Measurements from ENCODE around the gene LRP1B. TPM values are rescaled to one million over a fixed set of nuclear protein-coding genes. Genes with fewer than 3 reads are reported as not detected.

The LRP1B gene
- total and polyA plus RNA-seq, 2 donors (not counting 1 experiment from before 2014, with no cell fraction given) = not detected

- H3K9me3 Mint-ChIP-seq (ENCODE audit: insufficient read depth) = peaks cover 4% of the 10 kb centered on the region
- POLR2A ChIA-PET = no interaction called here
Observed at GRCh38 chr2:140998017-140998416, 1132.8 kb downstream of the LRP1B start.

GRCh38 chr2:140994856-140995255, 1136.0 kb downstream of the LRP1B start:
- ATAC-seq (ENCODE audit: low read depth) (no peak), DNase-seq (no peak)
- peaks cover 4% of the 10 kb centered on the region for H3K9me3 Mint-ChIP-seq (ENCODE audit: insufficient read depth)
- CTCF ChIA-PET = no interaction called here
- no peaks in the 10 kb centered on the region for H3K27me3 ChIP-seq (replicated peaks in 1 of 4; ENCODE audit: control extremely low read depth in 1 of 4, control insufficient read depth in 3 of 4, insufficient read depth in 4 of 4, low read length in 3 of 4)
- H3K4me3 ChIP-seq (ENCODE audit: control extremely low read depth in 1 of 5, extremely low read depth in 1 of 5, insufficient read depth in 1 of 5, low read depth in 2 of 5, low read length in 4 of 5) = no peak overlapping the region
- no peaks in the 10 kb centered on the region for H3K79me2 ChIP-seq (ENCODE audit: control insufficient read depth, insufficient read depth, low read length)
- H2AFZ ChIP-seq (ENCODE audit: insufficient read depth, low read depth, low read length, poor library complexity, severe bottlenecking) = no peak overlapping the region
- no peaks in the 10 kb centered on the region for H3K4me1 ChIP-seq (ENCODE audit: control insufficient read depth in 2 of 2, insufficient read depth in 2 of 2, low read length in 2 of 2)
- no peaks in the 10 kb centered on the region for H4K20me1 ChIP-seq (ENCODE audit: control insufficient read depth, insufficient read depth, low read length, poor library complexity, severe bottlenecking)
- no peak overlapping the region for H3K4me2 ChIP-seq (replicated peaks; ENCODE audit: low read depth, low read length, poor library complexity, severe bottlenecking)
- no peak overlapping the region for H3K9ac ChIP-seq (ENCODE audit: low read length)
- POLR2A ChIA-PET = no interaction called here
- no peaks in the 10 kb centered on the region for H3K27me3 Mint-ChIP-seq
- TF ChIP-seq CTCF (IDR thresholded peaks at IDR 0.05) (no peak), EZH2 (IDR thresholded peaks at IDR 0.05; ENCODE audit: borderline replicate concordance, insufficient read depth, low read depth, low read length, poor library complexity, severe bottlenecking) (no peak)
- no peak overlapping the region for H3K4me3 Mint-ChIP-seq
- intact Hi-C loops (cut with micrococcal nuclease) = no loop called here
- H3K27ac Mint-ChIP-seq = no peak overlapping the region
- H3K4me1 Mint-ChIP-seq = no peaks in the 10 kb centered on the region
- H3K27ac ChIP-seq (ENCODE audit: low read length in 2 of 2) = no peak overlapping the region
- H3K9me3 ChIP-seq (ENCODE audit: control extremely low read depth in 1 of 3, control insufficient read depth in 2 of 3, insufficient read depth in 1 of 3, low read length in 2 of 3) = no peaks in the 10 kb centered on the region
- H3K36me3 ChIP-seq (replicated peaks in 1 of 2; ENCODE audit: control extremely low read depth in 1 of 2, control insufficient read depth in 1 of 2, extremely low read depth in 1 of 2, insufficient read depth in 2 of 2, low read length in 1 of 2) = no peaks in the 10 kb centered on the region

More at GRCh38 chr2:140998017-140998416, 1132.8 kb downstream of the LRP1B start:
- Histone ChIP-seq H3K27ac (ENCODE audit: low read length in 2 of 2) (no peak overlapping the region), H2AFZ (ENCODE audit: insufficient read depth, low read depth, low read length, poor library complexity, severe bottlenecking) (no peak overlapping the region), H3K27me3 (replicated peaks in 1 of 4; ENCODE audit: control extremely low read depth in 1 of 4, control insufficient read depth in 3 of 4, insufficient read depth in 4 of 4, low read length in 3 of 4) (no peaks in the 10 kb centered on the region), H3K9me3 (ENCODE audit: control extremely low read depth in 1 of 3, control insufficient read depth in 2 of 3, insufficient read depth in 1 of 3, low read length in 2 of 3) (no peaks in the 10 kb centered on the region), H3K36me3 (replicated peaks in 1 of 2; ENCODE audit: control extremely low read depth in 1 of 2, control insufficient read depth in 1 of 2, extremely low read depth in 1 of 2, insufficient read depth in 2 of 2, low read length in 1 of 2) (no peaks in the 10 kb centered on the region), H4K20me1 (ENCODE audit: control insufficient read depth, insufficient read depth, low read length, poor library complexity, severe bottlenecking) (no peaks in the 10 kb centered on the region), H3K4me2 (replicated peaks; ENCODE audit: low read depth, low read length, poor library complexity, severe bottlenecking) (no peak overlapping the region), H3K4me3 (ENCODE audit: control extremely low read depth in 1 of 5, extremely low read depth in 1 of 5, insufficient read depth in 1 of 5, low read depth in 2 of 5, low read length in 4 of 5) (no peak overlapping the region), H3K9ac (ENCODE audit: low read length) (no peak overlapping the region), H3K79me2 (ENCODE audit: control insufficient read depth, insufficient read depth, low read length) (no peaks in the 10 kb centered on the region), H3K4me1 (ENCODE audit: control insufficient read depth in 2 of 2, insufficient read depth in 2 of 2, low read length in 2 of 2) (no peaks in the 10 kb centered on the region)
- H3K4me3 Mint-ChIP-seq = no peak overlapping the region
- H3K4me1 Mint-ChIP-seq = no peaks in the 10 kb centered on the region
- ATAC-seq (ENCODE audit: low read depth) (no peak), DNase-seq (no peak)
- CTCF ChIA-PET = no interaction called here
- intact Hi-C loops (cut with micrococcal nuclease) = no loop called here
- no peak for TF ChIP-seq EZH2 (IDR thresholded peaks at IDR 0.05; ENCODE audit: borderline replicate concordance, insufficient read depth, low read depth, low read length, poor library complexity, severe bottlenecking)
- TF ChIP-seq CTCF (IDR thresholded peaks at IDR 0.05) = no peak
- no peaks in the 10 kb centered on the region for H3K27me3 Mint-ChIP-seq
- H3K27ac Mint-ChIP-seq = no peak overlapping the region
